ENCODE results near the gene GPATCH8. TPM values are rescaled to one million over a fixed set of nuclear protein-coding genes. Genes with fewer than 3 reads are reported as not detected.

The GPATCH8 gene
- total RNA-seq, 1 experiment from 2014 or later, result 20.0 TPM

DNA sequence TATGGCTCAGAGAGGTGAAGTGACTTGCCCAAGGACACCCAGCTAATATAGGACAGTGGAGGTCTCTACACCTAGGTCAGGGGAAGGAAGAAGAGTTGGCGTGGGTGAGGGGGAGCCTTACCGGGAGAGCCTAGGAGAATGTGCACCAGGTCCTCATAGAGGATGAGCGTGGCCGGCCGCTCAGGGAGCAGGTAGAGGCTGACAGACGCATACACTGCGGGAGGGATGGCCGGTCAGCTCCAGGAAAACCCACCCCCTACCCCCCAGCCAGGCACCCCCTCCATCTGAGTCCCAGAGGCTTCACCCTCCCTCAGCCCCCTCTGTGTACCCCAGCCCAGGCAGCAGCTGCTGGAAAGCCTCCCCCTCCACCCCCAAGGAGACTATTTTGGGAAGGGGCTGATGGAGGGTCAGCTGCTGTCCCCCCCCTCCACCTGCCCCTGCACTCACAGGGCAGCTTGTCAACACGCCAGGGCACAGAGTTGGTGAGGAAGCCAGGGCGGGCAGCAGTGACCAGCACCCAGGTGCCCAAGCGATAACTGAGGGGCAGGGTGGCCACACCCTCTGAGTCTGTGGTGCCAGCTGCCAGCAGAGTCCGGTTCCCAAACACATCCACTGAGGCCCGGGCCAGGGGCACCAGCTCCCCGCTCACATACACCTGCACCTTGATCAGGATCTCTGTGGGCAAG, 143.6 kb downstream of the GPATCH8 start:
- DNase-seq (ENCODE audit: extremely low read depth, low read depth), result no peak

DNA sequence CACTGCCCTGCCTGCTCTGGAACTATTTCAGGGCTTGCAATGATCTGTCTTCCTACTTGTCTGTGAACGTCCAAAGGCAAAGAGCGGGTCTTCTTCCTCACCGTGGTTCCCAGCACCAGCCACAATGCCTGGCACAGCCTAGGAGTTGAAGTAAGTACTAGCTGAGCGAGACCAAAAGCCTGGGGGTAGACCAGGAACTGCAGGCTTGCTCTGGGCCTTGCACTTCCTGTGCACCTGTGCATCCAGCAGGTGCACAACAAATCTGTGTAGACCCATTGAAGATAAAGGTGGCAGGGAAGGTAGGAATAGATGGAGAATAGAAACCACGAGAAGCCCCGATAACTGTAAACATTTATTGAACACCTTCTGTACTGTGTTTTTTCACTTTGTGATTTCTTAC, 144.2 kb downstream of the GPATCH8 start:
- no peak for DNase-seq (ENCODE audit: extremely low read depth, low read depth)

DNA sequence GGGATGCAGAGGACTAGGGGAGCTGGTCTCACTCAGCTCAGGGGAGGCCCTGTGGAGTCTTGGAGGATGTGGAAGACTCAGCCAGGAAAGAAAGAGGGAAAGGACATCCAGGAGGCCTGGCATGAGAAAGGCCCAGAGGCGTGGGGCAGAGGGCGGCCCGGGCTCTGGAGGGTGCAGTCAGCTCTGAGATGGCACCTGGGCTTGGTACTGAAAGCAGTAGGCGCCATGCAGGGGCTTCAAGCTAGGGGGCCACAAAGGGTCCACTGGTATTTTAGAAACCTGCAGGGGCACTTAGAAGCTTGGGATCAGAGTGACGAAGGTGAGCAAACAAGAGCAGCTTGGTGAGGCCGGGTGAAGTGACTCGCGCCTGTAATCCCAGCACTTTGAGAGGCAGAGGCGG, 145.1 kb downstream of the GPATCH8 start:
- no peak for DNase-seq (ENCODE audit: extremely low read depth, low read depth)

DNA sequence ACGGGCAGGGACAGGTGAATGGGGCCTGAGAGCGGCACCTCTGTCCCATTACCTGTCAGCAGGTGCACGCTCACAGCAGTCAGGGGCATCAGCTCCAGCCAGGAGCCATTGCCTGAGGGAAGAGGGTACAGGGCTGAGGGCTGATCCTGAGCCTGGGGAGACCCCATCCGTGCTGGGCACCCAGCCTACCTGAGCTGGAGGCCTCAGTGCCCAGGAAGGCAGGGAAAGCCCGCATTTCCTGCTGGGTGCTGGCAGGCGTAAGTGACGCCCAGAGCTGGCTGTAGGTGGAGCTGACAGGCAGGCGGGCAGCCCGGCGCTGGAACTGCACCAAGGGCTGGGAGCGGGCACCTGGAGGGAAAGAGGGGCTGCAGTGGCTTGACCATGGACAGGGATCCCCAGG, 147.0 kb downstream of the GPATCH8 start:
- DNase-seq (ENCODE audit: extremely low read depth, low read depth), result no peak

DNA sequence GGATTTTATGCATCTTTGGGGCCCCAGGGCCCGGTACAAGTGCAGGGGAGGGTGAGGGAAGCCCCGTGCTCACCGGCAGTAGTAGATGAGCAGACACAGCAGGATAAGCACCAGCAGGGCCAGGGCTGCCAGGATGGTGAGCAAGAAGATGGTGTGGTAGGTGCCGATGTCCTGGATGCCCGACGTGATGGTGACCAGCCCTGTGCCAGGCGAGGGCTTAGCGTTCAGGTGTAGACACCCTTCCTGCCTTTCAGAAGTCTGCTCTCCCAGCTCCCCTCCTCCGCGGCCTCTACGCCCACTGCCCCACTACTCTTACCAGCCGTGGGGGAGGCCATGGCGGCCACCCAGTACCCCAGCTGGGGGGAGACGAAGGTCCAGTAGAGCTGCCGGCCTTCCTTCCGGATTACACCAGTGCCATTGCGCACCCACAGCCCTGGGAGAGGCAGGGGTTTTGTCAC, 147.5 kb downstream of the GPATCH8 start:
- no peak for DNase-seq (ENCODE audit: extremely low read depth, low read depth)

DNA sequence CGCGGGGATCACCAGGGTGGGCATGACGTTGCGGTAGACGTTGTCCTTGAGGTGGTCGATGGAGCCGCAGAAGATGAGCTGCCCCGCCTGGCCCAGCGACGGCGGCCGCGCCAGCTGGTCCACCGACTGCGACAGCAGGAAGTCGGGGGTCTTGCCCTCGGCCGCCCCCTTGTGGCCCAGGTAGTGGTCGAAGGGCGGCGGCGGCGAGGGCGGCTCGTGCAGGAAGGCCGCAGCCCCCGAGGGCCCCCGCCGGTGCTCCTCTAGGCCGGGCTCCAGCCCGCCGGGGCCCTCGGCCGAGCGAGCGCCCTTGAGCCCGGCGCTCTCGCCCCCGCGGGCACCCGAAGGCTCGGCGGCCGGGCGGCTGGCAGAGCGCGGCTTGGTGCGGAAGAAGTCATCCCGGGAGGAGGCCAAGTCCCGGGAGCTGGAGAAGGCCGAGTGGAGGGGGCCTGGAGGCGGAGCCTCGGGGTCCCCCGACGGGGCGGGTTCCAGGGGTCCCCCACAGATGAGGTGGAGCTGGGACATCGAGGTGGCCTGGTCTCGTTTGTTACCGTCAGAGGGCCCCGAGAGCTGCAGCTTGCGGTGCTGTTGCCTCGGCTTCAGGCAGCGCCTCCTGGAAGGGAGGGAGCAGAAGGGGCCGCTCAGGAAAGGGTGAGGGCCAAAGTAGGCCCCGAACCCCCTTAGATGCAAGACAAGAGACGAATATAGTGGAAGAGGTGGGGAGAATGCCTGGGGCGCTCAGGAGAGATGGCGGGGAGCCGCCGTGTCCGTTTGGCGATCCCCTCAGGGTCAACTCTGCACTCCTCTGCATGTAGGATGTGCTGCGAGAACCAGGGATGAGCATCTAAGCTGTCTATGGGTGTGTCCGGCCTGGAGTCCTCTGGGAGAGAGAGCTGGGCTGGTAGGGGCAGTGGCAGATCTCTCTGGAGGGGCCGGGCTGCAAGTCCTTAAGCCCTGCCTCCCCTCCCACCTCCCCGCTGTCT, 148.3 kb downstream of the GPATCH8 start:
- DNase-seq (ENCODE audit: extremely low read depth, low read depth), result no peak

DNA sequence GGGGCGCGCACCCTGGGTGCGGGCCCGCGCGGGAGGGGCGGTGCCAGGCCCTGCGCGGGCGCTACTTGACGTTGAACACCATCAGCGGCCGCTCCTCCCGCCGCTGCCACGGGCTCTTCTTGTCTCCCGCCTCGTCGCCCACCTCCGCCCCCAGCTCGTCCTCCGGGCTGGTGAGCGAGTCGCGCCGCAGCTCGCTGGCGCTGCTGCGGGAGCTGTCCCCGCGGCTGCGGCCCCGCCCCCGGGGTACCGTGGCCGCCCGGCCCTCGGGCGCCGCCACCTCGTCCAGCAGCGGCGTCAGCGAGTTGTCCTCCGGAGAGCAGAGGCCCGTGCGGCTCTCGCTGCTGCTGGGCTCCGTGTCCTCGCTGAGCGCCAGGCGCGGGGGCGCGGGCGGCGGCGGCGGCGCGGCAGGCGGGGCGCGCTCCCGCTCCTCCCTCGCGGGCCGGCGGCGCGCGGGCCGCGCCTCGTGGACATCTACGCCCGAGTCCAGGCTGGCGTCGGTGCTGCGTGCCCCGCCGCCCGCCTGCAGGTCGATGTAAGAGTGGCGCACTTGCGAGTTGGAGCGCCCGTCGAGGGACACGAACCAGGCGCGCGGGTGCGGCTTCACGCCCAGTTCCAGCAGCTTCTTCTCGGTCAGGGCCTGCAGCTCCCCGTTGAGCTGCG, 149.4 kb downstream of the GPATCH8 start:
- peak; percentile 22 for DNase-seq (ENCODE audit: extremely low read depth, low read depth)

DNA sequence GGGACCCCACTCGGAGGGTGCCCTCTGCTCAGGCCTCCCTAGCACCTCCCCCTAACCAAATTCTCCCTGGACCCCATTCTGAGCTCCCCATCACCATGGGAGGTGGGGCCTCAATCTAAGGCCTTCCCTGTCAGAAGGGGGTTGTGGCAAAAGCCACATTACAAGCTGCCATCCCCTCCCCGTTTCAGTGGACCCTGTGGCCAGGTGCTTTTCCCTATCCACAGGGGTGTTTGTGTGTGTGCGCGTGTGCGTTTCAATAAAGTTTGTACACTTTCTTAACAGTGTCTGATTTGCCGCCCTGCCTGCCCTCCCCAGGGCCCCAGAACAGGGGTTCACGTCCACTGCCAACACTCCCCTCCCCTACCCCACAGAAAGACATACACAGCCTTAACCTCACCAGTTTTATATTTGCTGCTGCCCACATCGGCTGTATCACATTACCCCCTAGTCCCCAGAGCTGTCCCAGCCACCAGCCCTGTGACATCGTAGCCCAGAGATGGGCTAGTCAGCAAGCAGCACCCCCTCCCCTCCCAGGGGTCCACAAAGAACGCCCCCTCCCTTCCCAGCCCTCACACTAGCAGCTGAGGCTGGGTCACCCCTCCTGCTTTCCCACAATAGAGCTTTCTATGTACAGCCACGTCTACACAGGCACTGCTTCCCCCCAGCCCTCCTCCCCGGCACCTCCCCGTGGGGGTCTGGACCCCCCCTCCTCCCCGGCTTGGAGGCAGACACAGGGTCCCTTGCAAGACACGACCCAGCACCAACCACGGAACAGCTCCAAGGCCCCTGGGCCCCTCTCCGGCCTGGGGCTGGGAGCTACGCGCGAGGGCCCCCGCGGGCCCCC, 150.2 kb downstream of the GPATCH8 start:
- no peak for DNase-seq (ENCODE audit: extremely low read depth, low read depth)

DNA sequence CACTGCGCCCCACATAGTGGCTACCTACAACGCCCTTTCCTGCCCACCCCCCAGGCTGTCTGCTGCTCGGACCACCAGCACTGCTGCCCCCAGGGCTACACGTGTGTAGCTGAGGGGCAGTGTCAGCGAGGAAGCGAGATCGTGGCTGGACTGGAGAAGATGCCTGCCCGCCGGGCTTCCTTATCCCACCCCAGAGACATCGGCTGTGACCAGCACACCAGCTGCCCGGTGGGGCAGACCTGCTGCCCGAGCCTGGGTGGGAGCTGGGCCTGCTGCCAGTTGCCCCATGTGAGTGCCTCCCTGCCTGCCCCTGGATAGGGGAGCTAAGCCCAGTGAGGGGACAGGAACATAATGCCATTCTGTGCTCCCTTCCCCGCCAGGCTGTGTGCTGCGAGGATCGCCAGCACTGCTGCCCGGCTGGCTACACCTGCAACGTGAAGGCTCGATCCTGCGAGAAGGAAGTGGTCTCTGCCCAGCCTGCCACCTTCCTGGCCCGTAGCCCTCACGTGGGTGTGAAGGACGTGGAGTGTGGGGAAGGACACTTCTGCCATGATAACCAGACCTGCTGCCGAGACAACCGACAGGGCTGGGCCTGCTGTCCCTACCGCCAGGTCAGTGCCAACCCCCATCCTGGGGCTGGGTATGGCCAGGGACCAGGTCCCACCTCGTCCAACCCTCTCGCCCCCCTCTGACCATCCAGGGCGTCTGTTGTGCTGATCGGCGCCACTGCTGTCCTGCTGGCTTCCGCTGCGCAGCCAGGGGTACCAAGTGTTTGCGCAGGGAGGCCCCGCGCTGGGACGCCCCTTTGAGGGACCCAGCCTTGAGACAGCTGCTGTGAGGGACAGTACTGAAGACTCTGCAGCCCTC, 151.0 kb downstream of the GPATCH8 start:
- DNase-seq (ENCODE audit: extremely low read depth, low read depth), result no peak

DNA sequence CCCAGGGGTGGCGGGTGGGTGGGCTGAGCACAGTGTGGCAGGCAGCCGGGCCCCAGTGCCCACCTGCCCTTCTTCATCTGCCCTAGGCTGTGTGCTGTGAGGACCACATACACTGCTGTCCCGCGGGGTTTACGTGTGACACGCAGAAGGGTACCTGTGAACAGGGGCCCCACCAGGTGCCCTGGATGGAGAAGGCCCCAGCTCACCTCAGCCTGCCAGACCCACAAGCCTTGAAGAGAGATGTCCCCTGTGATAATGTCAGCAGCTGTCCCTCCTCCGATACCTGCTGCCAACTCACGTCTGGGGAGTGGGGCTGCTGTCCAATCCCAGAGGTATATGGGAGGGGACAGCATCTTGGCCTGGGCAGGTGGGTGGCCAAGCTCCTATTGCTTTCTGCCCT, 151.7 kb downstream of the GPATCH8 start:
- DNase-seq (ENCODE audit: extremely low read depth, low read depth), result no peak

DNA sequence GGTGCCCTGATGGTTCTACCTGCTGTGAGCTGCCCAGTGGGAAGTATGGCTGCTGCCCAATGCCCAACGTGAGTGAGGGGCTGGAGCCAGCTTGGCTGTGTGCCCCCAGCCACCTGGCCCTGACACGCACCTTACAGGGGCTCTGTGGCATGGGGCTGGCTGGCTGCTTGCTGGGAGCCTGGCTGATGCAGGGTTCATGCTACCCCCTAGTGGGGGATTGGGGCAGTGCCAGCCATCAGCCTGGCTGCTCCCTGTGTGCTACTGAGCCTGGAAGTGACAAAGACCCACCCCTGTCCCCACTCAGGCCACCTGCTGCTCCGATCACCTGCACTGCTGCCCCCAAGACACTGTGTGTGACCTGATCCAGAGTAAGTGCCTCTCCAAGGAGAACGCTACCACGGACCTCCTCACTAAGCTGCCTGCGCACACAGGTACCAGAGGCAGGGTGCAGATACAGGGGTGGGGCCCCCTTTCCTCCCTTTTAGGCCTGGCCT, 152.4 kb downstream of the GPATCH8 start:
- peak; percentile 59 for DNase-seq (ENCODE audit: extremely low read depth, low read depth)

DNA sequence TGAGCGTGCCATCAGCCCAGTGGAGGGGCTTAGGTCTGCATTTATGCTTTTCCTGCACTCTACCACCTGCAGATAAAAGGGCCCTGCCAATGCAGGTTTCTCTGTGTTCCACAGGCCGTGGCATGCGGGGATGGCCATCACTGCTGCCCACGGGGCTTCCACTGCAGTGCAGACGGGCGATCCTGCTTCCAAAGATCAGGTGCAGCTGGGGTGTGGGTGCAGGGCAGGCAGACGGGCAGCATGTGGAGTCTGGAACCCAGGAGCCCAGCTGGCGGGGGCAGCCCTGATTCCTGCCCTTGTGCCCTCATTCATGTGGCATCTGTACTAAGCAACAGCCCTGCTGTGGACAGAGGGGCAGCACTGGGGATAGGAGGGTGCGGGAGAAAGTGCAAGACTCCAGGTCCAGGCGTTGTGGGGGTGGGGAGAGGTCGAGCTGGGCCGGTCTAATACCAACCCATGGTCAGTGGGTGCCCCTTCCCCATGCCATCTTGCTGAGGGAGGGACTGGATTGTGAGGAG, 153.6 kb downstream of the GPATCH8 start:
- DNase-seq (ENCODE audit: extremely low read depth, low read depth), result no peak

DNA sequence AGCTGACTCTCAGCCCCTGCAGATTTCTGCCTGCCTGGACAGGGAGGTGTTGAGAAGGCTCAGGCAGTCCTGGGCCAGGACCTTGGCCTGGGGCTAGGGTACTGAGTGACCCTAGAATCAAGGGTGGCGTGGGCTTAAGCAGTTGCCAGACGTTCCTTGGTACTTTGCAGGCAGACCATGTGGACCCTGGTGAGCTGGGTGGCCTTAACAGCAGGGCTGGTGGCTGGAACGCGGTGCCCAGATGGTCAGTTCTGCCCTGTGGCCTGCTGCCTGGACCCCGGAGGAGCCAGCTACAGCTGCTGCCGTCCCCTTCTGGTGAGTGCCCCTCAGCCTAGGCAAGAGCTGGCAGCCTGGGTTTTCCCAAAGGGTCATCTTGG, 154.2 kb downstream of the GPATCH8 start:
- no peak for DNase-seq (ENCODE audit: extremely low read depth, low read depth)

DNA sequence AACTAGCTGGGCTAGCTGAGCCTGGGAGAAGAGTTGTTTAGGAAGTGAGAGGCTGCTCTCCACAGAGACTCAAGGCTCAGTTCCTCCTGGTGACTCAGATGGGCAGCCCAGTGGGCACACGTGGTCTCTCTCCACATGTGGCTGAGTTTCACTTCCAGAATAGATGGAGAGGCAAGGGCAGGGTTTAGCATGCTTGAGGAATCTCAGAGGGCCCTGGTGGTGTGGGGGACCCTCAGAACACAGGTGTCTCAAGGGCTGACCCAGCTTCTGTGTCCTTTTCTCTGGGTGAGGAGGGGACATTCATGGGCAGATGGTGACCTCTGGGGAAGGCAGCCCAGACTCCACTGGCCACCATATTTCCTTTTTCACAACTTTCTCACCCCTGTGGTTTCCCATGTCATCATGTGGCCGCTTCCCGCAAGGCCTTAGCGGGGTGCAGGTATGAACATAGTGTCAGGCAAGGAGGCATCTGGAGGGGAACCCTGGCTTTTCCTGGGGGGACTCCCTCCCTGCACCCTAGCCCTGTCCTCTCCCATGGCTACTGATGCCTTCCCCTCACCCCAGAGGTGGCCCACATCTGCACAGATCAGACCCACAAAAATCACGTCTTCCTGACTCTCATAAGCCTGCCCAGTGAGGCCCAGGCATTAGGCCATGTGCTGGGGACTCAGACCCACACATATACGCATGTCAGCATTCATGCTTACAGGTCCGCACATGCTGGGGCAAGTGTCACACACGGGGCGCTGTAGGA, 154.8 kb downstream of the GPATCH8 start:
- DNase-seq (ENCODE audit: extremely low read depth, low read depth), result no peak
